ENCODE results near the gene FAM53A. TPM values are rescaled to one million over a fixed set of nuclear protein-coding genes. Genes with fewer than 3 reads are reported as not detected.

FAM53A gene
- total RNA-seq, 1 experiment from 2014 or later, result 0.51 TPM

DNA sequence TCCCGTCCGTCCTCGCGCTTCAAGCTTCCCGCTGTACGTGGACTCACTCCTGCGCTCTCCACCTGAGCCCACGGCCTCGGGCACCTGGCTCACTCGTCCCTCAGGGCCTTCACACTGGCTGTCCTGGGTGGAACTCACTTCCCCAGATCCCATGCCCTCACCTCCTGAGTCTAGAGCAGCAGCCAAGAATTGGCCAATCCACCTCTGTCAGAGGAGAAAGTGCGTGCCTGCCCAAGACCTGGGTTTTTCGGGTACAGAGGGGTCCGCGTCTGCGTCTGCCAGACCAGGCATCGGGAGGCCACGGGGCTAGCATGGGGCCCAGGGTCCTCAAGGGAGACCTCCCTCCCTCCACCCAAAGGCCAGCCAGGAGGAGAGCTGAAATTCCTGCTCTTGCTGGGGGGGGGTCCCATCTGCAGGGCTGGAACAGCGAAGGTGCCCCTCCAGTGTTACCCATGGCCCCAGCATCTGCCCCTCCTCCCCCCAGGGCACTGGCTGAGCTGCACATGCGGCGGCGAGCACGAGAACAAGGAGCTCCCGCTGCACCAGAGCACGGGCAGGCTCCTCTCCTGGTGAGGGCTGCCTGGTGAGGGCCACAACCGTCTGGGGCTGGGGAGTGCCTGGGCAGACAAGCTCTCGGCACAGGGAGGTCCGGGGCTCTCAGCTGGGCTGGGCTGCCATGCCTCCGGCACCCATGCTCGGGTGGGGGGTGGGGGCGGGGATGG is 47.5 kb downstream of the FAM53A start:
- Histone ChIP-seq H3K27ac (no peak overlapping the region), H3K27me3 (peaks cover 15% of the 10 kb centered on the region; the same call in 1 of the 2 replicates), H3K9me3 (replicated peaks) (no peaks in the 10 kb centered on the region), H3K4me3 (no peak overlapping the region), H3K4me1 (no peaks in the 10 kb centered on the region), H3K36me3 (no peaks in the 10 kb centered on the region)
- no peak for DNase-seq

DNA sequence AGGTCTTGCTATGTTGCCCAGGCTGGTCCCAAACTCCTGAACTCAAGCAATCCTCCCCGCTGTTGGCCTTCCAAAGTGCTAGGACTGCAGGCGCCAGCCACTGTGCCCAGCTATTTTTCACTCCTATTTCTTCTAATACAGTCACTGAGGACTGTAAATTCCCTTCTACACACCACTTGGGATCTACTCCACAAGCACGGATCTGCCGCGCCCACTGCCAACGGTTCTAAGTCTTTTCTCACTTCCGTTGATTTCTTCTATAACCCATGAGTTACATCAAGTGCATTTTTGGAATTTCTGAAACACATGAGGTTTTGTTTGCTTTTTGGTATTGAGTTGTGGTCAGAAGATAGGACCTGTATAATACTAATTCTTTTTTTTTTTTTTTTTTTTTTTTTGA is 48.6 kb downstream of the FAM53A start:
- H3K4me1 ChIP-seq, result no peaks in the 10 kb centered on the region
- H3K4me3 ChIP-seq, result no peak overlapping the region
- H3K27ac ChIP-seq, result no peak overlapping the region
- no peaks in the 10 kb centered on the region for H3K36me3 ChIP-seq
- no peaks in the 10 kb centered on the region for H3K9me3 ChIP-seq (replicated peaks)
- peaks cover 15% of the 10 kb centered on the region; the same call in 1 of the 2 replicates for H3K27me3 ChIP-seq
- no peak for DNase-seq

DNA sequence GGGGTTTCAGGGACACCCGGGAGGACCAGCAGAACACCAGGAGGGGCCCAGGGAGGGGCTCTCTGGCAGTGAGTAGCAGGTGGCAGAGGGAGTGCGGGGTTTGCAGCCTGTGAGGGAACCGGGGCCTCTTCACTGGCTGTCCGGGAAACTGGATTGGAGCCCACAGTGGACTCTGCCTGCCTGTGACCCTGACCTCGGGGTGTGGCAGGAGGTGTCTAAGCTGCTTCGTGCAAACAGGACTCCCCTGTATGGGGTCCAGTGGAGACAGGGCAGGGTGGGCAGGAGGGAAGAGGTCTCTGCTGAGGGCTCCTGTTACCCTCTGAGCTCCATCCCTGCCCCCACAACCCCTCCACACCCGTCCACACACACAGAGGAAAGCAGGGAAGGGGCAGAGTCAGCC is 50.1 kb downstream of the FAM53A start:
- DNase-seq, result no peak
- no peak overlapping the region for H3K27ac ChIP-seq
- H3K4me3 ChIP-seq, result no peak overlapping the region
- no peaks in the 10 kb centered on the region for H3K36me3 ChIP-seq
- no peaks in the 10 kb centered on the region for H3K9me3 ChIP-seq (replicated peaks)
- peaks cover 8% of the 10 kb centered on the region for H3K4me1 ChIP-seq
- H3K27me3 ChIP-seq, result peaks cover 4% of the 10 kb centered on the region; the same call in 1 of the 2 replicates

DNA sequence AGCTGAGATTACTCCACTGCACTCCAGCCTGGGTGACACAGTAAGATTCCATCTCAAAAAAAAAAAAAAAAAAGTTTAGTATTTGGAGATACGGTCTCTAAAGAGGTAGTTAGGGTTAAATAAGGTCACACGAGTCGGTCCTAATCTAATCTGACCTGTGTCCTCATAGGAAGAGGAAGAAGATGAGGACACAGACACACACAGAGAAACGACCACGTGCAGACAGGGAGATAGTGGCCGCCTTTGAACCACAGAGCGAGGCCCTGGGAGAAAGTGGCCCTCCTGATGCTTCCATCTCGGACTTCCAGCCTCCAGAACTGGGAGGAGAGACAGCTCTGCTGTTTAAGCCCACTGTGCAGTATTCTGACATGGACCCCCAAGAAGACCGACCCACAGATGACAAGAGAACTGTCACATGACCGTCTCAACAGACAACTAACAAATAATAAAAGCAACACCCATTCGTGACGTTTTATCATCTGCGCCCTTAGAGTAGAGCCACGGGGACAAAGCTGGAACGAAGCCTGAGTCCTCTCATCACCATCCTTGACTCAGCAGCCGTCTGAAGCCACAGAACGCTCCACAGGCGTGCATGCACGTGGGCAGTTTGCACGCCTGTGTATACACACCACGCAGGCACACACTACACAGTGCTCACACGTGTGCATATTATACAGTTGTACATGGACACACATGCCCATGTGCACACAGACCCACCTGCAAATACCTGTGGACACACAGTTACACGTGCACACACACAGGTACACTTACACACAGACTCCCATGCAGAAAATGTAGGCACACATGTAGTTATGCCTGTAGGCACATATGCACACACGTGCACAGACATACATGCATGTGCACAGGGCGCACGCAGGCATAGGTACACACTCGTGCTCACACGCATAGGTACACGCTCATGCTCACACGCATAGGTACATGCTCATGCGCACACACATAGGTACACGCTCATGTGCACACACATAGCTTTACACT is 51.7 kb downstream of the FAM53A start:
- Histone ChIP-seq H3K4me3 (no peak overlapping the region), H3K27ac (no peak overlapping the region), H3K36me3 (no peaks in the 10 kb centered on the region), H3K4me1 (peaks cover 8% of the 10 kb centered on the region), H3K27me3 (peaks cover 4% of the 10 kb centered on the region; the same call in 1 of the 2 replicates), H3K9me3 (replicated peaks) (no peaks in the 10 kb centered on the region)
- no peak for DNase-seq

DNA sequence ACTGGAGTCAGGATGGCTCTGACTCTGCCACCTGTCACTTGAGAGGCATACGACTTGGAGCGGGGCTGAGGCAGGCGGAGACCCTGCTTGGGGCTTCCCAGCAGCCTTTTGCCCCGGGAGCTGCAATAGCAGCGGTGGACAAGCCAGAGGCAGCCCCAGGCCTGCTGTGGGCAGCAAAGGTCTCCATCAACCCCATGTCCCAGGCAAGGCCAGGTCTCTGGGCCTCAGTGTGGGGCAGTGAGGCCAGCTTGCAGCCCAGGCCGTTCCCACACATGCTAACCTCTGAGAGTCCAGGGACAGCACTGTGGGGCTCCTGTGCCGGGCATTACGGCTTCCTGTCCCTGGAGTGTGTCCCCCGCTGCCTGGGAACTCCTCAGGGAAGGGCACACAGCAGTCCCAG is 53.0 kb downstream of the FAM53A start:
- Histone ChIP-seq H3K4me1 (peaks cover 8% of the 10 kb centered on the region), H3K4me3 (no peak overlapping the region), H3K36me3 (no peaks in the 10 kb centered on the region), H3K27me3 (peaks cover 4% of the 10 kb centered on the region; the same call in 1 of the 2 replicates), H3K9me3 (replicated peaks) (no peaks in the 10 kb centered on the region), H3K27ac (no peak overlapping the region)
- DNase-seq, result no peak

DNA sequence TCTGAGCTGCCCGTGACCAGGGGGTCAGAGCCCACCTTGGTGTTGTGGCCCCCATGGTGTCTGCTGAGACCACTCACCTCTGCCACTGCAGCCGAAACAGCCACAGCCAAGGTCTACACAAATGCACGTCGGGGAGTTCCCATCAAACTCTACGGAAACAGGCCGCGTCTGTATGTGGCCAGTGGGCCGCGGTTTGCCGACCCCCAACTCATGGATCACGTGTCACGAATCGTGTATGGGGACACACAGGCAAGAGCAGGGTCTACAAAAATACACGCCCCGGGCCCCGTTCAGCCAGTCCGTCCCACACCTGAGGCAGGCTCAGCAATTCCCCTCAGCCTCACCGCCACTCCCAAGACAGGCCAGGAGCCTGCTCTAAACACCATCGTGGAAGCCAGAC is 53.8 kb downstream of the FAM53A start:
- no peak overlapping the region for H3K4me3 ChIP-seq
- no peaks in the 10 kb centered on the region for H3K36me3 ChIP-seq
- no peak for DNase-seq
- peaks cover 4% of the 10 kb centered on the region; the same call in 1 of the 2 replicates for H3K27me3 ChIP-seq
- H3K4me1 ChIP-seq, result peaks cover 8% of the 10 kb centered on the region
- no peaks in the 10 kb centered on the region for H3K9me3 ChIP-seq (replicated peaks)
- no peak overlapping the region for H3K27ac ChIP-seq

DNA sequence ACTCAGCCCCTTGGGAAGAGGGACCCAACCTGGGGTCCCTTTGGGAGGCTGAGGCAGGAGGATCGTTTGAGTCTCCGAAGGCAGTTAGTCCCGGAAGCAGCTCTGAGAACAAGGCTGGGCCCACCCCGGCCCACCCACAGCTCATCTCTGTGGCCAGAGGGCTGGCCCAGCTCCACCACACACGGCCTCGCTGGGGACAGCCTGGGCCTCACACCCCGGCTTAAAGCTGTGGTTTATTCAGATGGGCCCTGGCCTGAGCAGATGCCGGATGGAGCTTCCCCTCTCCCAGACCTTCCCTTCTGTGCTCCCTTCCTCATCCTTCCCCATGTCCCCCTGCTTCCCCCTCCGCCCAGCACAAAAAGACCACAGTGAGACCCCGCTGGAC is 54.4 kb downstream of the FAM53A start:
- peak overlapping the region; percentile 42 for H3K27ac ChIP-seq
- H3K36me3 ChIP-seq, result no peaks in the 10 kb centered on the region
- peak; percentile 72 to 78 for DNase-seq
- peak overlapping the region; percentile 15; the same call in 1 of the 2 replicates for H3K4me3 ChIP-seq
- H3K9me3 ChIP-seq (replicated peaks), result no peaks in the 10 kb centered on the region
- H3K4me1 ChIP-seq, result peaks cover 8% of the 10 kb centered on the region
- H3K27me3 ChIP-seq, result peaks cover 4% of the 10 kb centered on the region; the same call in 1 of the 2 replicates

DNA sequence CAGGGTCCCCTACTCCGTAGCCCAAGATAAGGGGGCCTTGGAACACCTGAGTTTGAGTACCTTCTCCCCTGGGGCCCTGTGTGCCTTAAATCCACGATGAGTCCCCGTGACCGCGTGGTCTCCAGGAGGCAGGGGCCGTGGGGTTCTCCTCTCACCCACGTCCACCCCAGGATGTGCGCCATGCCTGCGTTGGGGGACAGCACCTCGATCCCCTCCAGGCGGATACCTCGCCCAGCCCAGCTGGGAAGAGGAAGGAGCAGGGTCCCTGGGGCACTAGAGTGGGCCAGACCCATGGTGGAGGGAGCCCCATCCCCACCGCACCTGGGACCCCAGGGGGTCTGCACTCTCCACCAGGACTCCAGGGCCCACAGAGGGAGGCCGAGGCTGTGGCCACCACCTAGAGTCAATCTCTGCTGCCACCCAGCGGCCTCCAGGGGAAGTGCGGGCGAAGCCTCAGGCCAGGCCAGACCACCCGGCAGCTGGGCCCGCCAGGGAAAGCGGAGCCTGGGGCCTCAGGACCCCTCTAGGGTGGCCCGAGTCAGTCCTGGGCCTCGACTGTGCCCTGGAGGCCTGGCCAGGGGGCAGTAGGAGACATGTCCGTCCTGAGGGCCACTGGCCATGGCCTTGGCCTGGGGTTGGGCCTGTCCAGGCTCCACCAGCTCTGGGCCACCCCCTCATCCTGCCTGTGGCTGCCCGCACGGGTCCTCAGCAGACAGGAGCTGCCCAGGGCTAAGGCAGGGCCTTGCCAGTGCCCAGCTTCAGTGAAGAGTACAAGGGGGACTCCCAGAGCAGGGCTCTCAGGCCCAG is 55.0 kb downstream of the FAM53A start:
- Histone ChIP-seq H3K4me1 (peaks cover 8% of the 10 kb centered on the region), H3K27me3 (peaks cover 4% of the 10 kb centered on the region; the same call in 1 of the 2 replicates), H3K36me3 (no peaks in the 10 kb centered on the region), H3K9me3 (replicated peaks) (no peaks in the 10 kb centered on the region), H3K4me3 (peak overlapping the region; percentile 15; the same call in 1 of the 2 replicates), H3K27ac (peak overlapping the region; percentile 42)
- peak; percentile 74 to 88 for DNase-seq

DNA sequence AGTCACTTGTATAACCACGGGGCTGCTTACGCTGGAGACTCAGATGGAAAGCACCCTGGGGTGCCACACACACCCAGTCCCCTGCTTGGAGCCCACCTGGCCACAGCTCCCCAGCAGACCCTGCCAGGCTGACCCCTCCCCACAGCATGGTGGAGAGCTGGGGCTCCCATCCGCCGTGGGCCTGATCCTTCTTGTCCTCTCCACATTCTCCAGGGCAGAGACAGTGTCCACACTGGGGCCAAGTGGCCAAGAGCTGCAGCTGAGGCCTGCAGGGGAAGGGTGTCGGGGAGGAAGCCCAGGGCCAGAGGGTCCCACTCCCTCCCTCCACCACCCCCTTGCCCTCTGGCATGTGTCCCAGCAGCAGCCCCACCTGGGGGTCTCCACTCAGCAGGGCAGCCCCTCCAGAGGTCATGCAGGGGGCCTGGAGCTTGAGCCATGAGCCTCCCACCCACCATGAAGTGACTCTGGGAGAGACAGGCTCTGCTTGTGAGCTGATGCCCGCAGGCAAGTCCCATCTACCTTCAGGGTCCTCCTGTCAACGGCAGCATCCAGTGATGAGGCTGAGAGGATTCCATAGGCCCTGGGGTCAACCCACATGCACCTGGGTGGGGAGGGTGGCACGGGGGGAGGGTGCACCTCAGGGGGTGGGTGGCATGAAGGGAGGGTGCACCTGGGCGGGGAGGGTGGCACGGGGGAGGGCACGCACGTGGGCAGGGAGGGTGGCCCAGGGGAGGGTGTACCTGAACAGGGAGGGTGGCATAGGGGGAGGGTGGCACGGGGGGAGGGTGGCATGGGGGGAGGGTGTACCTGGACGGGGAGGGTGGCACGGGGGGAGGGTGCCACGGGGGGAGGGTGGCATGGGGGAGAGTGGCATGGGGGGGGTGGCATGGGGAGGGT is 56.4 kb downstream of the FAM53A start:
- DNase-seq, result no peak

DNA sequence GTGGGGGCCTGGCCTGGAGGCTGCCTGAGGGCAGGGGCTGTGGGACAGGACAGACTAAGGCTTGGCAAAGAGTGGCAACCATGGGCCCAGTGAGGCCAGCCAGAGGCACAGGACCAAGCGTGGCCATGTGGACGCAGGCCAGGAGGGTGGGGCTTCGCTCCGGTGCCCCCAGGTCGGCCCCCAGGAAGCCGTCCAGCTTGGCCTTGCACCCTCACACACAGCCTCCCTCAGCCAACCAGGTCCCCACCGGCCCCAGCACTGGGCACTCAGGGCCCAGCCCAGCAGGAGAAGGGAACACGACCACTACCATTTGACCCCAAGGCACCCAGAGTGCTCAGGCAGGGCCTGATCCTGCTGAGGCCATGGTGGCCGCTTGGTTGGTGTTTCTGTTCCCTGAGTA is 57.2 kb downstream of the FAM53A start:
- no peaks in the 10 kb centered on the region for H3K27me3 ChIP-seq
- no peaks in the 10 kb centered on the region for H3K9me3 ChIP-seq (replicated peaks)
- no peak overlapping the region for H3K27ac ChIP-seq
- H3K4me3 ChIP-seq, result no peak overlapping the region
- H3K36me3 ChIP-seq, result no peaks in the 10 kb centered on the region
- DNase-seq, result no peak
- peaks cover 8% of the 10 kb centered on the region for H3K4me1 ChIP-seq

More for the DNA sequence above, 56.4 kb downstream of the FAM53A start:
- Histone ChIP-seq H3K4me3 (no peak overlapping the region), H3K9me3 (replicated peaks) (no peaks in the 10 kb centered on the region), H3K36me3 (no peaks in the 10 kb centered on the region), H3K4me1 (peaks cover 8% of the 10 kb centered on the region), H3K27ac (no peak overlapping the region), H3K27me3 (peaks cover 3% of the 10 kb centered on the region; the same call in 1 of the 2 replicates)

DNA sequence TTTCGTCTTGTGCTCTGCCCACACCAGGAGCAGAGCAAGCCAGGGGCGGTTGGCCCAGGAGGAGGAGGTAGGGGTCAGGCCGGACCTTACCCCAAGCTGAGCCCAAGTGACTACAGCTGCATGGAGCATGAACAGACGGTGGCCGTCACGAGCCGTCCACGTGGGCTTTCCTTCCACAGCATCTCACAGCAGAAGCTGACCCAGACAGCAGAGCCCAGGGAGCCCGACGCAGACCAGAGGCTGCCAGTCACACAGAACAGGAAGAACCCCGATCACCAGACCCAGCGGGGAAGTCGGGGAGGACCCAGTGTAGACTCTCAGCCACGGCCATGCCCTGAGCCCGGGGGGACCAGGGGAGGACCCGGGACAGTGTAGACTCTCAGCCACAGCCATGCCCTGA is 58.0 kb downstream of the FAM53A start:
- H3K9me3 ChIP-seq (replicated peaks), result no peaks in the 10 kb centered on the region
- no peak overlapping the region for H3K27ac ChIP-seq
- H3K27me3 ChIP-seq, result no peaks in the 10 kb centered on the region
- H3K36me3 ChIP-seq, result no peaks in the 10 kb centered on the region
- peaks cover 8% of the 10 kb centered on the region for H3K4me1 ChIP-seq
- DNase-seq, result no peak
- H3K4me3 ChIP-seq, result no peak overlapping the region

DNA sequence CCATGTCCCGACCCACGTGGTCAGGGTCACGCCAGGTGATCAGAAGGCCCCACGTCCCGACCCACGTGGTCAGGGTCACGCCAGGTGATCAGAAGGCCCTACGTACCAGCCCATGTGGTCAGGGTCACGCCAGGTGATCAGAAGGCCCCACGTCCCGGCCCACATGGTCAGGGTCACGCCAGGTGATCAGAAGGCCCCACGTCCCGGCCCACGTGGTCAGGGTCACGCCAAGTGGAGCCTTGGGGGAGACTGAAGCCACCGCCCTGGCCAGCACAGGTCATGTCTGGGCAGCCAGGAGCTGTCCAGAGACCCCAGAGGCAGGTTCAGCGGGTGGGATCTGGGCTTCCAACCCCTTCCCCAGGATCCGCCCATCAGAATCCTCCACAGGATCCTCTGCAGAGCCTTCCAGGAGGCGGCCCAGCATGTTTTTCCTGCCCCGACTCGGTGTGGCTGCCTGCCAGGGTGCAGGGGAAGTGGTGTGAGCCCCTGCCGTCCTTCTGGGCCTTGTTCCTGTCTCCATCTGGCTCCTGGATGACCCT is 58.4 kb downstream of the FAM53A start:
- Histone ChIP-seq H3K4me1 (peaks cover 8% of the 10 kb centered on the region), H3K27me3 (no peaks in the 10 kb centered on the region), H3K27ac (no peak overlapping the region), H3K9me3 (replicated peaks) (no peaks in the 10 kb centered on the region), H3K36me3 (no peaks in the 10 kb centered on the region), H3K4me3 (no peak overlapping the region)
- no peak for DNase-seq

DNA sequence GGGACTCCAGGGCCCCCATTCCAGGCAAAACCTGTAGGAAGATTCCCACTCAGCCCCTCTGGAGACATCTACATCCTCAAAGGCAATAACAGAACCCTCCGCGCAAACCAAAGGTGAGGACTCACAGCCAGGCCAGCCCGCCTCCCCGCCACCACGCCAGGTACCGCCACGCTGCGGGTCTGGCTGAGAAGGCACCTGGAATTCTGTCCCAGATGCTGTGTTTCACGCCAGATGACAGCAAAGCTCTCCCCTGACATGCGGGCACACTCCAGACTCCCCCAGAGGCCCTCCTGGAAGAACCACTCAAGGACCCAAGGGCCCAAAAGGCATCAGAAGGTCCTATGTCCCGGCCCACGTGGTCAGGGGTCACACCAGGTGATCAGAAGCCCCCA is 59.6 kb downstream of the FAM53A start:
- H3K36me3 ChIP-seq, result no peaks in the 10 kb centered on the region
- peaks cover 3% of the 10 kb centered on the region; the same call in 1 of the 2 replicates for H3K4me1 ChIP-seq
- no peaks in the 10 kb centered on the region for H3K9me3 ChIP-seq (replicated peaks)
- H3K4me3 ChIP-seq, result no peak overlapping the region
- DNase-seq, result no peak
- no peaks in the 10 kb centered on the region for H3K27me3 ChIP-seq
- no peak overlapping the region for H3K27ac ChIP-seq

Measured in SJCRH30 (cell line).